ENCODE data around the gene GALR3.

Gene GALR3

GRCh38 chr22:37824674-37825641, 1.8 kb downstream of the GALR3 start:
- no peak for DNase-seq

DNA sequence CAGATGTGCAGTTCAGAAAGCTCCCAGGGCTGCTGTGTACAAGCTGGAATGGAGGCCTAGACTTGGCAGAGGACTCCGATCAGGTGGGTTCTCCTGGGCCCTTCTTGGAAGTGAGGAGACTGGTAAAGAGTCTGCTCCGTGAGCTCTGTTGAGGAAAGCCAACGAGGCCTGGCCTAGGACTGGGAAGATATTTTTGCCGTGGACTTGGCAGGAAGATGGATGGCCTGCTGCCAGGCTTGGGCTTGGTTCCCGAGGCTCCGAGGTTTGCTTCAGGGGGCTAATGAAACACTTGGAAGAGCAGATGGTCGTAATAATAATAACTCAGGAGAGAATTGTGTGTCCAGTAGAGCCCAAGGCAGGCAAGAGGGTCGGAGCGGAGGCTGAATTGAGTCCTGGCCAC, 3.9 kb downstream of the GALR3 start:
- no peak for DNase-seq

DNA sequence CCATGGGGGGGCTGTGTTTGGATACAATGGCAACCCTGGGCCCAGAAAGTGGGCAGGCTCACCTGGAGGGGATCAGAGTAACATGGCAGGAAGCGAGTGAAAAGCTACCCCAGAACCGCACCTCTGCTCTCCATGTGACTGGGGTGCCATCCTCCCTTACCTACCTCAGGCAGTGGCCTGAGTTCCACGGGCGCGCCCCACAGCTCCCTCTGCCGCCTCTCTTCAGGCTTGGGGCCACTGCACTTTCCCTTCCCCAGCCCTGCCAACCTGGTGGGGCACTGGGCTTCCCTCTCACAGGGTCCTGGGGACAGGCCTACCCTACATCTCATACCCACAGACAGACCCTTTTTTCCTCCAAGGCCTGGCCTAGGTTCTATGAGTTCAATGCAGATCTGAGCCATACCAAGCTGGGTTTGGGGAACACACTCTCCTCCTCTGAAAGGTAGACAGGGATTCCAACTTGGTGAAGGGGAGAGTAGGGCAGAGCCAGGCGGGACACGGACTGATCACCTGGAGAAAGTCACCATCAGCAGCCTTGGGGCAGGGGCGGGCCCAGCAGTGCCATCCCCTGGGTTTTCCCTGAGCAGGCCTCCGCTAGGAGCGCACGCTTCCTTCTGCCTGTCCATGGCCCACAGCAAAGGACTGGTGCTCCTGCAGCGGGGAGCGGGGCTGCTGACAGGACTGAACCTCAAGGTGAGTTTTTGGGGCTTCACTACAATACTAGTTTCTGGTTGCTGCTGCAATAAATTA, 7.1 kb downstream of the GALR3 start:
- no peak for DNase-seq

DNA sequence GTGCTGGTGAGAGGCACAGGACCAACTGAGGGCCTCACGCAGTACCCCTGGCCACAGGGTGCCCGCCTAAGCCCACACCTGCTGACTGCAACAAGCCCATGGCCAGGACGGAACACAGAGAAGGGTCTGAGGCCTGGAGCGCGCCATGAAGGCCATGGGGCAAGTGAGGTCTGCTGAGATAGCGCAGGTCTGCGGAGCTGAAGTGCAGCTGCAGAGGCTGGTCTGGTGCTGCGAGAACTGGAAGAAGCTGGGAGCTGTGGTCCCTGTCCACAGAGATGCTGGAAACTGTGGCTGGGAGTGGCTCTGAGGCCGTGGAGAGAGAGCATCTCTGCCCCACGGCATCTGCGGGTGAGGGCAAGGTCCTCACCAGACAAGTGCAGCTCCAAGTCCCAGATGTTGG, 8.3 kb downstream of the GALR3 start:
- DNase-seq, result no peak

DNA sequence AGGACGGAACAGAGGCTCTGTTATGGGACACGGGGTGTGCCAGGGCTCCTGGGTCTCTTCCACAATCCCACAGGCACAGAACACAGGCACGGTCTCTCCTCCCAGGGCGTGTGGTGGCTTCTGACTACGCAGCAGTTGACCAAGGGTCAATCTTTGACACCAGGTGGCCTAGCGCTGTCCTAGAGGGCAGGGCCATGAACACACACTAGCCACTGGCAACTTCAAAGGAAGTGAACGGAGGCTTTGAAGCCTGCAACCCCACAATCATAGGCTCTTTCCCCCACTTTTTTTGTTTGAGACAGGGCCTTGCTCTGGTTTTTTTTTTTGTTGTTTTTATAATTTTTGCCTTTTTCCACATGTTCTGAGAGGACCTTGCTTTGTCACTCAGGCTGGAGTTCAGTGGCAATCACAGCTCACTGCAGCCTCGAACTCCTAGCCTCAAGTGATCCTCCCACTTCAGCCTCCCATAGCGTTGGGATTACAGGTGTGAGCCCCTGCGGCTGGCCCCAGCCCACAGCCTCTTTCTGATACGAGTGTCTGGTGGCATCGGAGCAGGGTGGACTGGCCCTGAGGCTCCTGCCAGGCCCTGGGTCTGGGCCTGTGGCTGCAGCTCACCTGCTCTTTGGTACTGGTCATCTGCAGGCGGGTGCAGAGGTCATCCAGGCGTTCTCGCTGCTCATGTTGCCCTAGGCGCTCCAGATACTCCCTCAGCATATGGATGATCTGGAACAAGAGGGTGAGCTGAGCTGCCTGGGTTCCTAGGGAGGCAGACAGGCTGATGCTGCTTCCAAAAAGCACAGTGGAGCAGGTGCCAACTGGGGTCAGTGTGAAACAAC, 9.1 kb downstream of the GALR3 start:
- DNase-seq, result no peak

DNA sequence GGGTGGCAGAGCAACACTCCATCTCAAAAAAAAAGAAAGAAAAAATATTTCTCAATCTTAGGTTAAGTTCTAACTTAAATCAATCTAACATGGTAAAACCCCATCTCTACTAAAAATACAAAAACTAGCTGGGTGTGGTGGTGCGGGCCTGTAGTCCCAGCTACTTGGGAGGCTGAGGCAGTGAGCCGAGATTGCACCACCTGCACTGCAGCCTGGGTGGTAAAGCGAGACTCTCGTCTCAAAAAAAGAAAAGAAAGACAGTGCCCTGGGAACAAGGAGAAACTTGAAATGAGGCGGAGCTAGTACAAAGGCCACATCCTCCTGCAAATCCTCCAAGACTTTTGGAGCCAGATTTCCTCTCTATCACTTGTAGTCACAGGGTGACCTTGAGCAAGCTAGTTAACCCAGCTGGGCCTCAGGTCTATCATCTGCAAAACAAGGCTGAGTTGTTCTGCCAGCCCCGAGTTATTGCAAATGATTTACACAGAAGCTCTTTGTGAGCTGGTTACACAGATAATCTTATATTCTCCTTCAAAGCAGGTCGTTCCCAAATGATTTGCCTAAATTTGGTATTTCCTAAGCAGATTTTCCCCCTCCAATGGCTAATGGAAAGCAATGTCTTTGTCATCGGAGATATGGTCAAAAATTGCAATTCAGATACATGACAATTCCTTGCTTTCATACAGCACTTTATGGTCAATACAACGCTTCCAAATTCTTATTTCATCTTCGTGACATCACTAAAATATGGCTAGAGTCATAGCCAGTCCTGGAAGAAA, 19.0 kb downstream of the GALR3 start:
- no peak for DNase-seq

DNA sequence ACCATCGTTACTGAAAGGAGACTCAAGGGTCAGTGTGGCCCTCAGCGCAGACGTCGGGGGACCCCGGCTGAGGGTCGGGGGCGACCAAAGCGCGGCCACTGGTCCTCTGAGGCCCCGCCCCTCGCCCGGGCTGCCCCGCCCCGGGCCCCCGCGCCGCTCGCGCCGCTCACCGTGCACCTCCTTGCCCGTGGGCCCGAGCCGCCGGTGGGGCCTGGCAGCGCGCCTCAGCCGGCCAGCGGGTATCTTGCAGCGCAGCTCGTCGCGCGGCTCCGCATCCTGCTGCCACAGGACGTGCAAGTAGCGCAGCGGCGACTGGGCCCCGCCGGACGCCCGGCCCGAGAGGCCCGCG, 20.5 kb downstream of the GALR3 start:
- no peak for DNase-seq

- no peak for DNase-seq
Observed at GRCh38 chr22:37844904-37845329, 21.7 kb downstream of the GALR3 start.

DNA sequence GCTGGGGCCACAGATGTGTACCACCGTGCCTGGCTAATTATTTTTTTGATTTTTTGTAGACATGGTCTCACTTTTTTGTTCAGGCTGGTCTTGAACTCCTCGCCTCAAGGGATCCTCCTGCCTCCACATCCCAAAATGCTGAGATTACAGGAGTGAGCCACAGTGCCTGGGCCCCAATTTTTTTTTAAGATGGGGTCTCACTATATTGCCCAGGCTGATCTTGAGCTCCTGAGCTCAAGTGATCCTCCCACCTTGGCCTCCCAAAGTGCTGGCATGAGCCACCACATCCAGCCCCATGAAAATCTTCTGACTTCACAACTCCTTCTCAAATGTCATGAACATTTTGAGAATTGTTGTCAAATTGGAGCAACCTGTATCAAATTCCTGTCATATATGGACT, 23.3 kb downstream of the GALR3 start:
- no peak for DNase-seq

DNA sequence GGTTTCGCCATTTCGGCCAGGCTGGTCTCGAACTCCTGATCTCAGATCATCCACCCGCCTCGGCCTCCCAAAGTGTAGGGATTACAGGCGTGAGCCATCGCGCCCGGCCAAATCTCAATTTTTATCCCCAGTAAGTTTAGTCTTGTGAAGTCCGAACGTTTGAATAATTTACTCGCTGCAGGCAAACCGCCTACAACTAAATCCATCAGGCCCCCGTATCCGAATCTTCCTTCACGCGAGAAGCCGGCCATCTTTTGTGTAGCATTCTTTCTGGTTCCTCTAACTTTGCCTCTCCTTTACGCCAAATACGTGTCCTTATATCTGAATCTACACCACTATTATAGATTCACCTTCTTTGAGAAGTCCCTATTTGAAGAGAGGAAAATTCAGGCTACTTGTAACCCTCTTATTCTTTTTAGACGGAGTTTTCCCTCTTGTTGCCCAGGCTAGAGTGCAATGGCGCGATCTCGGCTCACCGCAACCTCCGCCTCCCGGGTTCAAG, 25.5 kb downstream of the GALR3 start:
- no peak for DNase-seq

GRCh38 chr22:37849089-37849751, 26.0 kb downstream of the GALR3 start, which contains the start of gene EIF3L:
Gene EIF3L, plus strand, starts transcription at chr22:37849419. Its CDS starts 31 bp downstream, at chr22:37849450.
- peak; percentile 69 for DNase-seq

- no peak for DNase-seq
Observed at GRCh38 chr22:37850801-37851200, 27.6 kb downstream of the GALR3 start.

GRCh38 chr22:37852418-37852817, 29.2 kb downstream of the GALR3 start:
- no peak for DNase-seq

- no peak for DNase-seq
Observed at GRCh38 chr22:37854946-37855345, 31.8 kb downstream of the GALR3 start.

DNA sequence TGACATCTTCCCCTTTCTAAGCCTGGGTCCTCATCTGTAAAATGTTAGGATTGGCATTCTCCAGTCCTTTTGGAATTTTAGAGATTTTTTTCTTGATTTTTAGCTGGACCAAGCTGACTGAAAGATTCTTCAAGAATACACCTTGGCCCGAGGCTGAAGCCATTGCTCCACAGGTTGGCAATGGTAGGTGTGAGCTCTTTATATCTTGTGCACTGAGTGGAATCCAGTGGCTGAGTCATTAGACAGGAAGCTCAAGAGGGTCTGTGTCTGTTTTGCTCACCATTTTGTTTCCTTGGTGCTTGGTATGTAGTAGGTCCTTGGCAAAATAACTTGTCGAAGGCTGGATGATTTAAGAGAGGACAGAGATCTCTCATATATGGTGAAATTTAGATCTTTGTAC, 32.3 kb downstream of the GALR3 start:
- no peak for DNase-seq

DNA sequence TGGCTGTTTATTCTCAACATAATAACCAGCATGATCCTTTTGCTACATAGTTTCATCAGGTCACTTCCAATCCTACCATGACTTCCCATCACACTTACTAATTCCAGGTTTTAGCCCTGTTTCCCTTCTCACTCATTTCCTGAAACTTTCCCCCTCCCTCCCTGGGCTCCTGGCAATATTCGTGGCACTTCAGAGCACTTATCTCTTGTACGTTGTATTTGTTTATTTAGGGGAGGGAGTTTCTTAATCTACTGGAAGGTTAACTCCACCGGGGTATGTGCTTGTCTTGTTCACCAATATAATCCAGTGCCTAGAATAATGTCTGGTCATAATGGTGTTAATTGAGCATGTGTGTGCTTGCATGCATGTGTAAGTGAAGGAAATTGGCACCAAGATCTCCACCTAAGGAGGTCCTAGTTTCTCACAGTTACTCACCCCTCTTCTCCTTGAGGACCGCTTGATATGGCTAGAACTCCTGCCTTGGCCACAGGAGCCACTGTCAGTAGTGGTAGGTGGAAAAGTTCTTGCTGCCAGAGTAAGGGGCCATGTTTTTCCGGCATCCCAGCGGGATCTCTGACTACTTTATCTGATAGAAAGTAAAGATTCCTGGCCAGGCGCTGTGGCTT, 37.7 kb downstream of the GALR3 start:
- DNase-seq, result no peak

DNA sequence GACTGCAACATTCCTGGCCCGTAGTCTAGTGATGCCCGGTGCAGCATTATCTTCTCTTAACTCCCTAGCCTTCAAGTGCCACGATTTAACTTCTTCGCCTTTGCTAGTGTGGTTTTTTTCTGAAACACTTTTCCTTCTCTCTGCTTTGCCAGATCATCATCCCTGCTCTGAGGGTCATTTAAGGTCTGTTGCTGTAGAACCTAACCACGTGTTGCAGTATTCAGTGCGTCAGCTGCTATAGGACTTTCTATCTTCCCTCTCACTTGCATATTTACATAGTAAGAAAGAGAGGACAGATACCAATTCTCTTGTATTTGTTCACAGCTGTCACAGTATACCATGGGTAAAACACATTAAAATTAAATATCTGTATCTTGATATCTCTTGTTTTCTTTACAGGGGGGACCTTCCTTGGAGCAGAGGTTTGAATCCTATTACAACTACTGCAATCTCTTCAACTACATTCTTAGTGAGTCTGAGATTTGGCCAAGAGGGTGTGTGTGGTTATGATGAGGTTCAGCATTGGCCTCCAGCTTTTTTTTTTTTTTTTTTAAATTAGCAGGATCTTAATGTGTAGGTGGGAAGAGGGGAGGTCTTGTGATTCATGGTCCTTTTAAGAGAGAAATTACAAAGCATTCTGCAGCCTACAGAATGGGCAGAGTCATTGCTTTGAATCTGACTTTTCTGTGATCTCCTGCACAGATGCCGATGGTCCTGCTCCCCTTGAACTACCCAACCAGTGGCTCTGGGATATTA, 39.6 kb downstream of the GALR3 start:
- no peak for DNase-seq

GRCh38 chr22:37865510-37865909, 42.3 kb downstream of the GALR3 start:
- no peak for DNase-seq

- DNase-seq, result no peak
Observed at GRCh38 chr22:37870273-37870672, 47.1 kb downstream of the GALR3 start.
